Vagina (tissue), 2 donors: ENCODE results near the gene SLC9A9. TPM values are rescaled to one million over a fixed set of nuclear protein-coding genes. Genes with fewer than 3 reads are reported as not detected.

Experiments used
- DNase-seq, 2 donors: peaks; one replicate each; pipeline ENCODE4 v3.0.0-alpha.2; 2017; ENCODE audit errors: extremely low spot score in 2 of 2
- H3K27ac ChIP-seq: fragments of 200-600 bp; sonication (generic); one replicate; pipeline ENCODE4 v1.5.1; 2019
- H3K27me3 ChIP-seq: fragments of 200-600 bp; sonication (generic); one replicate; pipeline ENCODE4 v1.5.1; 2019
- H3K36me3 ChIP-seq, 2 donors: fragments of 200-600 bp; sonication (generic); one replicate each; pipeline ENCODE4 v1.5.1; 2017 to 2019
- H3K4me1 ChIP-seq: fragments of 200-600 bp; sonication (generic); one replicate; pipeline ENCODE4 v1.5.1; 2019
- H3K4me3 ChIP-seq, 2 donors: fragments of 200-600 bp; sonication (generic); 1 replicate in 1 of 2; 2 replicates in 1 of 2; pipeline ENCODE4 v1.5.1; 2016 to 2019
- H3K9me3 ChIP-seq: fragments of 200-600 bp; sonication (generic); one replicate; pipeline ENCODE4 v1.5.1; 2019
- POLR2A ChIP-seq, 2 donors: fragments of 450-650 bp; IDR thresholded peaks; one replicate each; pipeline ENCODE4 v1.6.1; 2017; ENCODE audit warnings: antibody characterized with exemption in 2 of 2, mild to moderate bottlenecking in 2 of 2, moderate library complexity in 2 of 2
- POLR2AphosphoS5 ChIP-seq, 2 donors: sonication (generic); formaldehyde crosslinking; IDR thresholded peaks; one replicate each; pipeline ENCODE4 v1.9.0; 2017; ENCODE audit warnings: antibody characterized with exemption in 2 of 2, mild to moderate bottlenecking in 2 of 2, low read depth in 1 of 2; ENCODE audit not compliant: insufficient read depth in 1 of 2
- intact Hi-C: fragments of 100-400 bp; cut with DNase I; formaldehyde crosslinking; loops from one replicate; pipeline ENCODE4 v1.15.1; 2023
- total RNA-seq: library from RNA; depleted of rRNA; stranded (reverse); fragments of >200 nt; gene quantifications from one replicate; pipeline ENCODE4 v1.2.3, GENCODE V29; 2016
- TF ChIP-seq, protein P1 (sequence below), 3 experiments: fragments of 450-650 bp in 2 of 3; fragments of 200-600 bp in 1 of 3; sonication (generic) in 1 of 3; IDR thresholded peaks; one replicate each; pipeline ENCODE4 v1.5.1; 2017 to 2019; ENCODE audit warnings: antibody characterized with exemption in 3 of 3, mild to moderate bottlenecking in 2 of 3, moderate library complexity in 2 of 3

The SLC9A9 gene
- total RNA-seq, 1 donor from 2014 or later = 30.7 TPM

DNA sequence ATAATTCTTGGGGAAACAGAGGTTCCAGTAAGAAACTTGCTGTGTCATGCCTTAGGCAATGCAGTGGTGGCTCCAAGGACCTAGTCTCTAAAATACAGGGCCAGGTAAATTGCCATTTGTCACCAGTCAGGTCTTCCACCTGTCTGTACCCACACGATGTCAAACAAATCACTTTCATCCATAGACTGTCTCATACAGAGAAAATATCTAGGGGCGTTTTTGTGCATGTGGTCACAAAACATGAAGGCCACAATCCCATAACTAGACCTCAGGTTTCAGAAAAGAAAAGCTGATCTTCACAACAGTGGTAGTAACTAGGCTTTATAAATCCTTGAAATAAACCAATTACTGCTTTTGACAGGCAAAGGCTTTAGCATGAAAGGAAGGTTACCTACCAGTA, 92.3 kb downstream of the SLC9A9 start:
- no peak for DNase-seq
- H3K9me3 ChIP-seq = no peaks in the 10 kb centered on the region
- no peaks in the 10 kb centered on the region for H3K27me3 ChIP-seq
- no peak overlapping the region for H3K4me3 ChIP-seq
- TF ChIP-seq POLR2AphosphoS5 (IDR thresholded peaks at IDR 0.05; ENCODE audit: insufficient read depth in 1 of 2, low read depth in 1 of 2) = no peak
- intact Hi-C loops = no loop called here
- H3K36me3 ChIP-seq = no peaks in the 10 kb centered on the region
- no peak overlapping the region for H3K27ac ChIP-seq
- H3K4me1 ChIP-seq = no peaks in the 10 kb centered on the region

DNA sequence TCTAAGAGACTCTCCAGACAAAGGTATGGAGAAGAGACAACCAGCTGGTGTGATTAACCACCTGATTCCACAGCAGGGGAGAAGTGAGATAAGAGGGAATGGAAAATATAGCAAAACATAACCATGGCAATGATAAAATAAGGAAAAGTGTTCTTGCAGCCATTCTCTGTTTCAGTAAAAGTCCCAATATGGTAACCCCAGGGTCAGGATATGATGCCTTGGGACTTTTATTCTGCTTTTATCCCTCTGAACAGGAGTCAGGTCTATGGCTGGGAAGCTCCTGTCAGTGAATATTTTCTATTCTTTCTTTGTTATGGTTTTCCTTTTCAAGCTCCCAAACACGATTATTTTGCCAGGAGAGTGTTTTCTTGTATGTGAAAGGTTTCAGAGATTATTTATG, 94.2 kb downstream of the SLC9A9 start:
- H3K4me3 ChIP-seq = no peak overlapping the region
- no peaks in the 10 kb centered on the region for H3K9me3 ChIP-seq
- H3K27me3 ChIP-seq = no peaks in the 10 kb centered on the region
- intact Hi-C loops = no loop called here
- TF ChIP-seq POLR2AphosphoS5 (IDR thresholded peaks at IDR 0.05; ENCODE audit: insufficient read depth in 1 of 2, low read depth in 1 of 2) (no peak), POLR2A (IDR thresholded peaks at IDR 0.05) (no peak)
- TF ChIP-seq, protein P1, sequence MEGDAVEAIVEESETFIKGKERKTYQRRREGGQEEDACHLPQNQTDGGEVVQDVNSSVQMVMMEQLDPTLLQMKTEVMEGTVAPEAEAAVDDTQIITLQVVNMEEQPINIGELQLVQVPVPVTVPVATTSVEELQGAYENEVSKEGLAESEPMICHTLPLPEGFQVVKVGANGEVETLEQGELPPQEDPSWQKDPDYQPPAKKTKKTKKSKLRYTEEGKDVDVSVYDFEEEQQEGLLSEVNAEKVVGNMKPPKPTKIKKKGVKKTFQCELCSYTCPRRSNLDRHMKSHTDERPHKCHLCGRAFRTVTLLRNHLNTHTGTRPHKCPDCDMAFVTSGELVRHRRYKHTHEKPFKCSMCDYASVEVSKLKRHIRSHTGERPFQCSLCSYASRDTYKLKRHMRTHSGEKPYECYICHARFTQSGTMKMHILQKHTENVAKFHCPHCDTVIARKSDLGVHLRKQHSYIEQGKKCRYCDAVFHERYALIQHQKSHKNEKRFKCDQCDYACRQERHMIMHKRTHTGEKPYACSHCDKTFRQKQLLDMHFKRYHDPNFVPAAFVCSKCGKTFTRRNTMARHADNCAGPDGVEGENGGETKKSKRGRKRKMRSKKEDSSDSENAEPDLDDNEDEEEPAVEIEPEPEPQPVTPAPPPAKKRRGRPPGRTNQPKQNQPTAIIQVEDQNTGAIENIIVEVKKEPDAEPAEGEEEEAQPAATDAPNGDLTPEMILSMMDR (IDR thresholded peaks at IDR 0.05) = no peak
- no peak for DNase-seq
- no peaks in the 10 kb centered on the region for H3K36me3 ChIP-seq
- no peaks in the 10 kb centered on the region for H3K4me1 ChIP-seq
- no peak overlapping the region for H3K27ac ChIP-seq

DNA sequence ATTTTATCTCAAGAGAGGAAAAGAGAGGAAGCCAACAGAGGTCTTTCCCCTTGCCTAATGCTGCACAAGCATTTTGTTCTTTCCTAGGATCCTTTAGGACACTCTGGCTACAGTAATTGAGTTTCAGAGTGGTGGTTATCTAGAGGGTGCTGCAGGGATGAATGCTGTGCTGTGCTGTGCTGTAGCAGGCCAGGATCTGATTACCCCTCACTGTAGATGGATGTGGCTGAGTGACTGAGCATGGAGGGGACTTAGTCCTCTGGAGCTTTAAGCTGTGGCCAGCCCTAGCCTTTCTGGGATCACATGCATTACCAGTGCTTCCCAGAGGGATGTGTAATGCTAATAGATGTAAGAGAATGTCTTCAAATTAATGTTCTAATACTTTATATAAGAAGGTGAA, 94.8 kb downstream of the SLC9A9 start:
- no peaks in the 10 kb centered on the region for H3K4me1 ChIP-seq
- intact Hi-C loops = no loop called here
- H3K4me3 ChIP-seq = no peak overlapping the region
- H3K9me3 ChIP-seq = no peaks in the 10 kb centered on the region
- TF ChIP-seq POLR2A (IDR thresholded peaks at IDR 0.05) (no peak), POLR2AphosphoS5 (IDR thresholded peaks at IDR 0.05; ENCODE audit: insufficient read depth in 1 of 2, low read depth in 1 of 2) (no peak)
- TF ChIP-seq, protein P1 (IDR thresholded peaks at IDR 0.05) = no peak
- no peak for DNase-seq
- no peaks in the 10 kb centered on the region for H3K27me3 ChIP-seq
- H3K36me3 ChIP-seq = no peaks in the 10 kb centered on the region
- H3K27ac ChIP-seq = no peak overlapping the region

DNA sequence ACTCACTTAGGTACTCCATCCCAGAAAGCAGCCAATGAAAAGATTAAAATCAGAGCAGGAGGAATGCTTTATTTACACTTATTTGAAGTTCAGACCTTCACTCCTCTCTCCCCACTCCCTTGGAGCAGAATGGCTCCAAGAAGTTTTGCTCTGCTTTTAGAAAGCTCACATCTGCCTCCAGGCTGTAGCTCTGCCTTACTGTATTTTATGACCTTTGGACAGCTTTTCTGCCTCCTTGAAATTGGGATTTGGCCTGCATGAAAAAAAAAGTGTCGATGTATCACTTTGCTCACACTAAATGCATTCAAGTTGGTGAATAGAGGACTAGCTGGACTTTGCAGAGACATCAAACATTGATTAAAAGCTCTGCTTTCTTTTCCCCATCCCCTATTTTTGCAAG, 95.3 kb downstream of the SLC9A9 start:
- H3K4me1 ChIP-seq = no peaks in the 10 kb centered on the region
- H3K4me3 ChIP-seq = no peak overlapping the region
- H3K27ac ChIP-seq = no peak overlapping the region
- no peaks in the 10 kb centered on the region for H3K27me3 ChIP-seq
- no peaks in the 10 kb centered on the region for H3K9me3 ChIP-seq
- no peak for DNase-seq
- H3K36me3 ChIP-seq = no peaks in the 10 kb centered on the region
- no peak for TF ChIP-seq POLR2A (IDR thresholded peaks at IDR 0.05)
- no peak for TF ChIP-seq POLR2AphosphoS5 (IDR thresholded peaks at IDR 0.05; ENCODE audit: insufficient read depth in 1 of 2, low read depth in 1 of 2)
- TF ChIP-seq, protein P1 (IDR thresholded peaks at IDR 0.05) = no peak
- intact Hi-C loops = no loop called here

DNA sequence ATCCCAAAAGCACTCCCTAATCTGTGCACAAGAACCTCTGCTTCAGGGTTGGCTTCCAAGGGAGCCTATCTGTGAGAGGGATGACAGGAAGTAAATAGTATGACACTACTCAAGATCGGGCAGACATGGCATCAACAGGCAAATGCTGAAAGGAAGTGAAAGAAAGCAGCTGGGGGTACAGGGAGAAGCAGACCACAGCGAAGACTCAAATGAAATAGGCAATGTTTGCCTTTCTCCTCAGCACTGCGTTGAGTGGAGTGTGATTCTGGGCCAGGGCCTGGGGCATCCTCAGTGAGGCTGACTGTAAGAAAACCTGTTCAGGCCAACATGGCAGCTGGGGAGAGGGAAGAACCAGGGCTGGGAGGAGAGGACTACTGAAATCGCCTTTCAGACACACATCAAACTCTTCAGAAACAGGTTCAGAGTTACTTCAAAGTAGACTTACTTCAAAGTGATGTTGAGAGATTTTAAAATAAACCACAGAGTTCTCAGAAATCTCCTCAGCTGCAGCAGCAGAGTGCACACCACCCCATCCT, 96.6 kb downstream of the SLC9A9 start:
- no peak overlapping the region for H3K27ac ChIP-seq
- no peaks in the 10 kb centered on the region for H3K4me1 ChIP-seq
- DNase-seq = no peak
- H3K36me3 ChIP-seq = no peaks in the 10 kb centered on the region
- no peaks in the 10 kb centered on the region for H3K27me3 ChIP-seq
- no peak overlapping the region for H3K4me3 ChIP-seq
- no peaks in the 10 kb centered on the region for H3K9me3 ChIP-seq
- TF ChIP-seq, protein P1 (IDR thresholded peaks at IDR 0.05) = no peak
- no peak for TF ChIP-seq POLR2AphosphoS5 (IDR thresholded peaks at IDR 0.05; ENCODE audit: insufficient read depth in 1 of 2, low read depth in 1 of 2)
- TF ChIP-seq POLR2A (IDR thresholded peaks at IDR 0.05) = no peak
- intact Hi-C loops = no loop called here
